AG09319 (cell line): ENCODE data around the gene ARHGAP22.
A peak's percentile ranks its signal among the peaks of the same experiment; 100 is the strongest.

Experiments used
- DNase-seq: peaks from one replicate; pipeline ENCODE4 v3.0.0-alpha.2; 2010; ENCODE audit warnings: low read depth; ENCODE audit errors: extremely low read depth
- TF ChIP-seq, protein P1 (sequence below): IDR thresholded peaks from 2 replicates; pipeline ENCODE4 v1.5.1; 2011; ENCODE audit warnings: low read depth, mild to moderate bottlenecking, inconsistent platforms, low read length, moderate library complexity

Gene ARHGAP22

GRCh38 chr10:48590945-48591344 is 13.9 kb downstream of the ARHGAP22 start:
- TF ChIP-seq, protein P1, sequence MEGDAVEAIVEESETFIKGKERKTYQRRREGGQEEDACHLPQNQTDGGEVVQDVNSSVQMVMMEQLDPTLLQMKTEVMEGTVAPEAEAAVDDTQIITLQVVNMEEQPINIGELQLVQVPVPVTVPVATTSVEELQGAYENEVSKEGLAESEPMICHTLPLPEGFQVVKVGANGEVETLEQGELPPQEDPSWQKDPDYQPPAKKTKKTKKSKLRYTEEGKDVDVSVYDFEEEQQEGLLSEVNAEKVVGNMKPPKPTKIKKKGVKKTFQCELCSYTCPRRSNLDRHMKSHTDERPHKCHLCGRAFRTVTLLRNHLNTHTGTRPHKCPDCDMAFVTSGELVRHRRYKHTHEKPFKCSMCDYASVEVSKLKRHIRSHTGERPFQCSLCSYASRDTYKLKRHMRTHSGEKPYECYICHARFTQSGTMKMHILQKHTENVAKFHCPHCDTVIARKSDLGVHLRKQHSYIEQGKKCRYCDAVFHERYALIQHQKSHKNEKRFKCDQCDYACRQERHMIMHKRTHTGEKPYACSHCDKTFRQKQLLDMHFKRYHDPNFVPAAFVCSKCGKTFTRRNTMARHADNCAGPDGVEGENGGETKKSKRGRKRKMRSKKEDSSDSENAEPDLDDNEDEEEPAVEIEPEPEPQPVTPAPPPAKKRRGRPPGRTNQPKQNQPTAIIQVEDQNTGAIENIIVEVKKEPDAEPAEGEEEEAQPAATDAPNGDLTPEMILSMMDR, result no peak
- no peak for DNase-seq

DNA sequence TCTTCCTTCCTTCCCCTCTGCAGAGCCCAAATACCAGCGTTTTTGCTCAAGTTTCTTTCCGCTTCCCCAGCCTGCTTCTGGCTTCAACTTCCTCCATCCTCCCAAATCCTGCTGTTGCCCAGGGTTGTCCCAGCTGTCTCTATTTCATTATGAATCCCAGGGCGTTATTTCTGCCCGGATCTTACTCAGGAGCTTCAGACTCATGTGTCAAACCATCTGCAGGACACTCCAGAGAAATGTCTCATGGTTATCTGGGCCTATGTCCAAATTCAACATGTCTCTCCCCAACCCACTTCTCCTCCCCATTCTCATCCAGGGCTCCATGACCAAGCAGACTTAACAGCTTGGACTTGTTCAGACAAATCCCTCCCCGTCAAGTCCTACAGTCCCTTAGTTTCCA is 15.6 kb downstream of the ARHGAP22 start:
- TF ChIP-seq, protein P1, result no peak
- DNase-seq, result peak; percentile 41

DNA sequence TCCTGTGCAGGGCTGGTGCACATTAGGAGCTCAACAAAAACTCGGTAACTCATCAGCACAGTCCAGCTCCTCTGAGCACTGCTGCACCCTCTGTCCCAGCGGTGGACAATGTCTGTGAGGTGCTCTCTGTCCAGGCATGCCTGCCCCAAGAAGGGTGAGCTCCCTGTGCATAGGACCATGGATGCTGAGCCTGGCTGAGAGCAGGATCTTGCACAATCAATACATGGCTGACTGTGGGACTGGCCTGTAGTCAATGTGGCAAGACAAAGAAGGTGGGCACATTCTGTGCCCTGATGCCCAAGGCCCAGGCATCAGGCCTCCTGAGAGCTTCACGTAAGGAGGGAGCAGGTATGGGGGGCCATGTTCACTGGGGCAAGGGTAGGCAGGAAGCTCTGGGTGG is 17.1 kb downstream of the ARHGAP22 start:
- TF ChIP-seq, protein P1, result no peak
- DNase-seq, result no peak

DNA sequence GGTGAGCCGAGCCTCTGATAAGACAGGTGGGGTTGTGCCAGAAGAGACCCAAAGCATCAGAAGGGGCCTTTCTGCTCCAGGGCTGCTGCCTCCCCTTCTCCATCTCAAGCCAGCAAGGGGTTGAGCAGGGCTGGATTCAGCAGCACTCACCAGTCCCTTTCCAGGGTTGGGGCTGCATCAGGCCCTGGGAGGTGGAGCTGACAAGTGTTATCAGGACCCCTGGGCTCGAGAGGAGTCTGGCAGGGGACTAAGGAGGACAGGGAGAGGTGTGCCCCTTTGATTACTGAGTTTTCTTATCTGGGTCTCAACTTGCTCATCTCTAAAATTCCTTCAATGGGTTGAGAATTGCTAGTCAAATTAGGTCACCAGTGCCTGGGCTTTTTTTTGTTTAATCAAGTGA is 17.8 kb downstream of the ARHGAP22 start:
- TF ChIP-seq, protein P1, result no peak

DNA sequence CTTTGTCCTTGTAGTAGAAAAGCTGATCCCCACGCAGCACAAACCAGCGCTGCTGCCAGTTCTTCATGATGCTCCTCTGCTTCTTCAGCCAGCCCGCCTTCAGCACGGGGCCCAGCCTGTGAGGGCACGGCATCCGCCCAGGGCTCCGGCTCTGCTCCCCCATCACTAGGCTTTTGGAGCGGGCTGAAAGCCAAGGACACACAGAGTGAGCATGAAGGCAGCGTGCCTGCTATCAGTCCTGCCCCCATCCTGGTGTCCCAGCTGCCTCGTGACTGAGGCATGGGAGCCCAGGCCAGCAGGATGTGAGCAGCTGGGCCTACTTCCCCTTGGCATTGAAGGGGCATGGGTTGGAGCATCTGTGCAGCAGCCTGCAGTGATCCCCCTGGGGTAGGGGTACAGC is 21.9 kb downstream of the ARHGAP22 start:
- TF ChIP-seq, protein P1, result no peak

More for the DNA sequence above, 17.8 kb downstream of the ARHGAP22 start:
- no peak for DNase-seq

GRCh38 chr10:48580236-48580635 is 24.6 kb downstream of the ARHGAP22 start:
- DNase-seq, result no peak
- TF ChIP-seq, protein P1, result no peak

More for the DNA sequence above, 21.9 kb downstream of the ARHGAP22 start:
- DNase-seq, result no peak

DNA sequence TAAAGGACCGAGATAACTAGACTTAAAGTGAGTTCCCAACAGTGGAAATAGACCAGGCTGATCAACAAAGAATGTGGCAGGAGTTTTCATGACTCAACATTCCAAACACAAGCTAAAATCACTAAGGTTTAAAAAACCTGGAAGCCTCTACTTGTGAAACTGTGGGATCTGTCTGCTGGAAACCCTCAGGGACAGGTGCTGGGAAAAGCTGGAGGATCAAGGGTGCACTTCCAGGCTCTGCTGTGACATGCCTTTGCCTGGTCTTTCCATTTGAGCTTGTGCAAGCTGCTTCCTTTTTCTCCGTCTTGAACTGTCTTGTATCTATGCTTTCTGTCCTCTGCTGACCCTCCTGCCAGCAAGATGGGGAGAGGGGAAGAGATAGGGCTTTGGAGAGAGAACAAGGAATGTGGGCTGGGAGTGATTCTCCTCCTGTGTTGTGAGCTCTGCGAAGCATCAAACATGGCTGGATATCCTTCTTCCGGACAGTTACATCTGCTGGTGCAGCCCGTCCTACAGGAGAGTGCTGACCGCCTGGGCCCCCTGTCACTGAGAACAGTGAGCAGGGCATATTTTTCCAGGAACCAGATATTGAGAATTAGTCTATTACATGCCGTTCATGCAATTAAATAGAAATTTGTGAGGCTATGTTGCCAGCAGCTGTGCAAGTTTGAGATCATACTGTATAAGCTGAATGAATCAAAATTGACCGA is 25.5 kb downstream of the ARHGAP22 start:
- TF ChIP-seq, protein P1, result no peak
- no peak for DNase-seq
